H1 (cell line): ENCODE data around the gene SYNE4. TPM values are rescaled to one million over a fixed set of nuclear protein-coding genes. Genes with fewer than 3 reads are reported as not detected.
A peak's percentile ranks its signal among the peaks of the same experiment; 100 is the strongest.

Experiments
- ASH2L ChIP-seq: fragments of 200-600, 300-600 bp; sonication (generic); IDR thresholded peaks from one replicate; pipeline ENCODE4 v1.7.1; 2017; ENCODE audit warnings: low read length
- CBX5 ChIP-seq: fragments of 300-800, 300-1000 bp; sonication (generic); IDR thresholded peaks from 2 replicates; pipeline ENCODE4 v1.7.1; 2016; ENCODE audit warnings: antibody characterized with exemption, low read length, low read depth
- CREB1 ChIP-seq: IDR thresholded peaks from 2 replicates; pipeline ENCODE4 v1.6.1; 2012; ENCODE audit warnings: inconsistent platforms
- CTCF ChIP-seq, 3 experiments: IDR thresholded peaks; 1 replicate in 2 of 3; 2 replicates in 1 of 3; pipeline versions ENCODE4 v1.5.1 to v1.6.1; 2011; ENCODE audit warnings: low read length in 3 of 3, mild to moderate bottlenecking in 3 of 3, inconsistent platforms in 2 of 3, low read depth in 1 of 3, moderate library complexity in 1 of 3; ENCODE audit not compliant: insufficient read depth in 1 of 3; ENCODE audit errors: control extremely low read depth in 1 of 3
- E2F6 ChIP-seq: IDR thresholded peaks from 2 replicates; pipeline ENCODE4 v1.6.1; 2012; ENCODE audit warnings: inconsistent platforms
- EZH2 ChIP-seq: fragments of 200-600 bp; sonication (generic); IDR thresholded peaks from 2 replicates; pipeline ENCODE4 v1.7.1; 2012; ENCODE audit warnings: low read depth, mild to moderate bottlenecking, moderate library complexity, low read length, inconsistent platforms; ENCODE audit not compliant: severe bottlenecking
- HDAC2 ChIP-seq, 2 experiments: fragments of 300-600 bp in 1 of 2; sonication (generic) in 1 of 2; IDR thresholded peaks; 2 replicates each; pipeline ENCODE4 v1.6.1; 2011 to 2012; ENCODE audit warnings: low read depth in 2 of 2, low read length in 2 of 2, mild to moderate bottlenecking in 2 of 2, moderate library complexity in 2 of 2, borderline replicate concordance in 1 of 2, inconsistent platforms in 1 of 2
- KDM4A ChIP-seq: IDR thresholded peaks from one replicate; pipeline ENCODE4 v1.7.1; 2012; ENCODE audit warnings: low read depth, mild to moderate bottlenecking, moderate library complexity, low read length, inconsistent platforms; ENCODE audit not compliant: severe bottlenecking
- MAX ChIP-seq: IDR thresholded peaks from 2 replicates; pipeline ENCODE4 v1.6.1; 2012; ENCODE audit warnings: inconsistent platforms
- PHF8 ChIP-seq: fragments of 200-600 bp; sonication (generic); conservative IDR thresholded peaks from 2 replicates; pipeline ENCODE4 v1.7.1; 2012; ENCODE audit warnings: low read depth, mild to moderate bottlenecking, inconsistent platforms, low read length, moderate library complexity
- RAD21 ChIP-seq, 2 experiments: IDR thresholded peaks in 1 of 2; conservative IDR thresholded peaks in 1 of 2; 2 replicates each; pipeline ENCODE4 v1.6.1; 2011; ENCODE audit warnings: low read depth in 2 of 2, low read length in 2 of 2, improper control_type of control experiment in 1 of 2, inconsistent platforms in 1 of 2, mild to moderate bottlenecking in 1 of 2, moderate library complexity in 1 of 2
- RBBP5 ChIP-seq: IDR thresholded peaks from 2 replicates; pipeline ENCODE4 v1.7.1; 2012; ENCODE audit warnings: low read depth, mild to moderate bottlenecking, inconsistent platforms, low read length, moderate library complexity, borderline replicate concordance
- SAP30 ChIP-seq: fragments of 300-600 bp; sonication (generic); IDR thresholded peaks from 2 replicates; pipeline ENCODE4 v1.7.1; 2012; ENCODE audit warnings: low read length, moderate library complexity, mild to moderate bottlenecking, inconsistent platforms; ENCODE audit not compliant: insufficient read depth, insufficient replicate concordance
- SRF ChIP-seq: IDR thresholded peaks from 2 replicates; pipeline ENCODE4 v1.6.1; 2011; ENCODE audit warnings: mild to moderate bottlenecking, low read depth, low read length, moderate library complexity
- TEAD4 ChIP-seq: IDR thresholded peaks from 2 replicates; pipeline ENCODE4 v1.6.1; 2012; ENCODE audit warnings: low read depth, low read length, inconsistent platforms, mixed read lengths
- YY1 ChIP-seq: IDR thresholded peaks from 2 replicates; pipeline ENCODE4 v1.6.1; 2011; ENCODE audit warnings: low read depth, mild to moderate bottlenecking, low read length
- polyA plus RNA-seq, 7 experiments: library from polyadenylated mRNA; depleted of rRNA in 3 of 7; stranded (reverse) in 5 of 7; unstranded in 2 of 7; fragments of >200 nt in 5 of 7; fragments of 200-250 nt in 2 of 7; gene quantifications; 1 replicate in 5 of 7; 2 replicates in 1 of 7; 4 replicates in 1 of 7; pipeline versions ENCODE4 v1.2.1 to v1.2.3, GENCODE V29; 2011 to 2013; ENCODE audit warnings: missing spikeins in 2 of 7, mixed read lengths in 2 of 7
- total RNA-seq: library from RNA; stranded (reverse); fragmentation: NEBNext Ultra II Directional; extraction: Animal tissue kit (Norgen Biotek cat#: 25700); gene quantifications from 2 replicates; pipeline ENCODE4 v1.2.1, GENCODE V29; 2021

Gene SYNE4
- total and polyA plus RNA-seq, 2 of the 8 experiments (the other 6 are each of a cell fraction or from before 2014, with no cell fraction given) = 20.8 to 22.6 TPM

GRCh38 chr19:36009220-36009619, 607 bp upstream of the SYNE4 start (continued):
- TF ChIP-seq HDAC2 (IDR thresholded peaks at IDR 0.05; ENCODE audit: borderline replicate concordance in 1 of 2, low read depth in 2 of 2, low read length in 2 of 2) = no peak
- TF ChIP-seq SAP30 = no peak
- peak; percentile 19 for TF ChIP-seq KDM4A
- TF ChIP-seq ASH2L = peak; percentile 15
- no peak for TF ChIP-seq E2F6
- TF ChIP-seq CREB1 = peak; percentile 53; the same call in 1 of the 2 replicates
- TF ChIP-seq CBX5 = no peak
- TF ChIP-seq SRF = no peak
- no peak for TF ChIP-seq CTCF (IDR thresholded peaks at IDR 0.05; ENCODE audit: control extremely low read depth in 1 of 3, insufficient read depth in 1 of 3, low read depth in 1 of 3, low read length in 3 of 3)
- 0 out of 2 replicates have a peak, but pooled peaks have one; percentile 1 for TF ChIP-seq PHF8
- peak; percentile 57; the same call in 1 of the 2 replicates for TF ChIP-seq MAX
- peak; percentile 66; the same call in 1 of the 2 replicates for TF ChIP-seq RBBP5
- no peak for TF ChIP-seq RAD21 (IDR thresholded peaks at IDR 0.05 in 1 of 2, conservative IDR thresholded peaks at IDR 0.05 in 1 of 2; ENCODE audit: low read depth in 2 of 2, low read length in 2 of 2)
- TF ChIP-seq YY1 = no peak
- no peak for TF ChIP-seq TEAD4
- TF ChIP-seq EZH2 = no peak
- TF ChIP-seq, all 59 proteins: peak for 7
